Nephron (organoid): ENCODE results near the gene NECAB3.
A peak's percentile ranks its signal among the peaks of the same experiment; 100 is the strongest.

Experiments
- H3K27ac Mint-ChIP-seq, 3 experiments: 2 replicates each; pipeline ENCODE4 v1.8.0; 2020; ENCODE audit warnings: mixed read lengths in 3 of 3, mild to moderate bottlenecking in 2 of 3, moderate library complexity in 1 of 3
- H3K27me3 Mint-ChIP-seq: 2 replicates; pipeline ENCODE4 v1.8.0; 2021; ENCODE audit warnings: low read depth, mild to moderate bottlenecking, moderate library complexity, mixed read lengths
- H3K36me3 Mint-ChIP-seq: 2 replicates; pipeline ENCODE4 v1.8.0; 2020; ENCODE audit warnings: low read depth, mixed read lengths
- H3K4me1 Mint-ChIP-seq: 2 replicates; pipeline ENCODE4 v1.8.0; 2020; ENCODE audit warnings: mixed read lengths
- H3K4me3 Mint-ChIP-seq, 3 experiments: 2 replicates each; pipeline ENCODE4 v1.8.0; 2020; ENCODE audit warnings: mild to moderate bottlenecking in 3 of 3, mixed read lengths in 3 of 3, moderate library complexity in 2 of 3
- H3K9me3 Mint-ChIP-seq: 2 replicates; pipeline ENCODE4 v1.8.0; 2020; ENCODE audit warnings: mixed read lengths
- TF ChIP-seq, protein P1 (sequence below), 3 experiments: fragments of 200-600 bp; sonication (generic); IDR thresholded peaks; one replicate each; pipeline ENCODE4 v1.5.0; 2021; ENCODE audit warnings: antibody characterized with exemption in 3 of 3; ENCODE audit not compliant: unreplicated experiment in 3 of 3

Gene NECAB3, protein sequence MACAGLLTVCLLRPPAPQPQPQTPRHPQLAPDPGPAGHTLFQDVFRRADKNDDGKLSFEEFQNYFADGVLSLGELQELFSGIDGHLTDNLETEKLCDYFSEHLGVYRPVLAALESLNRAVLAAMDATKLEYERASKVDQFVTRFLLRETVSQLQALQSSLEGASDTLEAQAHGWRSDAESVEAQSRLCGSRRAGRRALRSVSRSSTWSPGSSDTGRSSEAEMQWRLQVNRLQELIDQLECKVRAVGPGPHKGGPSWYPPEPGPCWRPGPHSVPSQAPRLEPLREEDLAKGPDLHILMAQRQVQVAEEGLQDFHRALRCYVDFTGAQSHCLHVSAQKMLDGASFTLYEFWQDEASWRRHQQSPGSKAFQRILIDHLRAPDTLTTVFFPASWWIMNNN

DNA sequence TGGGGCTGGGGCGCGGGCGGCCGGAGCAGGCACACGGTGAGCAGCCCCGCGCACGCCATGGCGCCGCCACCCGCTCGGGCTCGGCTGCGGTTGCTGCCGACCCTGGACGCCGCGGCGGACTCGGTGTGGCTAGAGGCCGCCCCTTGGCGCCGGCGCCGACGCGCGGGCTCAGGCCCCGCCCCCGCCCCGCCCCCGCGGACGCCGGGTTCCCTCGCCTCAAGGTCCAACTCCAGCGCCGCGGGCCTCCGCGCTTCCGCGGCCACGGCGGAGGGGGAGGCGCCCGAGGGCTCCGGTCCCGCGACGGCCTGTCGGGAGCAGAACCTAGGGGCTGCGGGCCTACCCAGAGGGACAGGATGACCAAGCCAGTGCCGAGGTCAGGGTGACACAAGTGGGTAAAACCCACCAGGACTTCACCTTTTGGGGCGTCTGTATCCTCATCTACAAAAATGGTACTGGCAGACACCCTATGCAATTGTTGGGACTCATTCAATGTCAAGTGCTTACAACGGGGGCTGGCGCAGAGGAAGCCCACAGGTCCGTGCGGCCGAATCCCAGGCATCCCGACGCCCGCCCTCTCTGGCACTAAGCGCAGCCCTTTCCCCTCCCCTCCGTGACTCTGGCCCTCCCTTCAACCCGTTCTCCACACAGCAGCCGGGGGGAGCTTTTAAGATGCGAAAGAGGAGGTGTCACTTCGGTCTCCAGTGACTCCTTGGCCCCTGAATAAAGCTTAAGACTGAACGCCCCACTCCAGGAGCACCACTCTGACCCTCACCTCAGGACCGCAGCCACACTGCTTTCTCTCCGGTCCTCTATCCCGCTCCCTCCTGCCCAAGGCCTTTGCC, at the start of gene NECAB3:
TSS of gene NECAB3 (minus strand) at position 135 of the 842 bp plus-strand sequence. CDS start at position 59, 76 bp downstream.
- Mint-ChIP-seq H3K36me3 (peaks cover 11% of the 10 kb centered on the region), H3K27me3 (no peaks in the 10 kb centered on the region)
- TF ChIP-seq, protein P1, sequence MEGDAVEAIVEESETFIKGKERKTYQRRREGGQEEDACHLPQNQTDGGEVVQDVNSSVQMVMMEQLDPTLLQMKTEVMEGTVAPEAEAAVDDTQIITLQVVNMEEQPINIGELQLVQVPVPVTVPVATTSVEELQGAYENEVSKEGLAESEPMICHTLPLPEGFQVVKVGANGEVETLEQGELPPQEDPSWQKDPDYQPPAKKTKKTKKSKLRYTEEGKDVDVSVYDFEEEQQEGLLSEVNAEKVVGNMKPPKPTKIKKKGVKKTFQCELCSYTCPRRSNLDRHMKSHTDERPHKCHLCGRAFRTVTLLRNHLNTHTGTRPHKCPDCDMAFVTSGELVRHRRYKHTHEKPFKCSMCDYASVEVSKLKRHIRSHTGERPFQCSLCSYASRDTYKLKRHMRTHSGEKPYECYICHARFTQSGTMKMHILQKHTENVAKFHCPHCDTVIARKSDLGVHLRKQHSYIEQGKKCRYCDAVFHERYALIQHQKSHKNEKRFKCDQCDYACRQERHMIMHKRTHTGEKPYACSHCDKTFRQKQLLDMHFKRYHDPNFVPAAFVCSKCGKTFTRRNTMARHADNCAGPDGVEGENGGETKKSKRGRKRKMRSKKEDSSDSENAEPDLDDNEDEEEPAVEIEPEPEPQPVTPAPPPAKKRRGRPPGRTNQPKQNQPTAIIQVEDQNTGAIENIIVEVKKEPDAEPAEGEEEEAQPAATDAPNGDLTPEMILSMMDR (IDR thresholded peaks at IDR 0.05; ENCODE audit: unreplicated experiment in 3 of 3), result no peak

DNA sequence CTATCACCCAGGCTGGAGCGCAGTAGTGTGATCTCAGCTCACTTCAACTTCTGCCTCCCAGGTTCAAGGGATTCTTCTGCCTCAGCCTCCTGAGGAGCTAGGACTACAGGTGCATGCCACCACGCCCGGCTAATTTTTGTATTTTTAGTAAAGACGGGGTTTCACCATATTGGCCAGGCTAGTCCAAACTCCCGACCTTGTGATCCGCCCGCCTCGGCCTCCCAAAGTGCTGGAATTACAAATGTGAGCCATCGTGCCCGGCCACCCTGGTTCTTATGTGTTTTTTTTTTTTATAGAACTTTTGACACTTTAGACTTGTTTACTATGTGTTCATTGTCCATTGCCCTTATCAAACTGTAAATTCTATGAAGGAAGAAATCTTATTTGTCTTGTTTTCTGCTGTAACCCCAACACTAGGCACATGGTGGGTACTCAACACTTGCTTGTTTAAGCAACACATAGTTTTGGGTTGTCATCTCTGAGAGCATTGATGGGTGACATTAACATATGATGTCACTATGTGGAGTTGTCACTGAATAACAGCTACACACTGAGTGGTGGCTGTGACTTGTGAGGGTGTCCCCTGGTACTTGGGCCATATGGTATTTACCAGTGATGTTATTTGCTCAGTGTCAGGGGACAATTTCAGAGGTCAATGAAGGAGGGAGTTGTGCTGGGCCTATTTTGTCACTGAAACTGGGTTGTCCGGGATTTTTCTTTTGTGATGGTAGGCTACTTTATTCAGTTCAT, 47.3 kb upstream of the NECAB3 start:
- Mint-ChIP-seq H3K9me3 (no peaks in the 10 kb centered on the region), H3K4me1 (no peaks in the 10 kb centered on the region), H3K27ac (no peak overlapping the region), H3K36me3 (no peaks in the 10 kb centered on the region), H3K27me3 (peaks cover 3% of the 10 kb centered on the region), H3K4me3 (no peak overlapping the region)
- TF ChIP-seq, protein P1 (IDR thresholded peaks at IDR 0.05; ENCODE audit: unreplicated experiment in 3 of 3), result no peak

More for the DNA sequence above, at the start of gene NECAB3:
- H3K9me3 Mint-ChIP-seq, result no peaks in the 10 kb centered on the region
- peaks cover 62% of the 10 kb centered on the region for H3K4me1 Mint-ChIP-seq
- H3K4me3 Mint-ChIP-seq, result peak within 1 kb of the TSS; percentile 86 to 93 (median 89)
- peak within 1 kb of the TSS; percentile 89 to 94 (median 91) for H3K27ac Mint-ChIP-seq

DNA sequence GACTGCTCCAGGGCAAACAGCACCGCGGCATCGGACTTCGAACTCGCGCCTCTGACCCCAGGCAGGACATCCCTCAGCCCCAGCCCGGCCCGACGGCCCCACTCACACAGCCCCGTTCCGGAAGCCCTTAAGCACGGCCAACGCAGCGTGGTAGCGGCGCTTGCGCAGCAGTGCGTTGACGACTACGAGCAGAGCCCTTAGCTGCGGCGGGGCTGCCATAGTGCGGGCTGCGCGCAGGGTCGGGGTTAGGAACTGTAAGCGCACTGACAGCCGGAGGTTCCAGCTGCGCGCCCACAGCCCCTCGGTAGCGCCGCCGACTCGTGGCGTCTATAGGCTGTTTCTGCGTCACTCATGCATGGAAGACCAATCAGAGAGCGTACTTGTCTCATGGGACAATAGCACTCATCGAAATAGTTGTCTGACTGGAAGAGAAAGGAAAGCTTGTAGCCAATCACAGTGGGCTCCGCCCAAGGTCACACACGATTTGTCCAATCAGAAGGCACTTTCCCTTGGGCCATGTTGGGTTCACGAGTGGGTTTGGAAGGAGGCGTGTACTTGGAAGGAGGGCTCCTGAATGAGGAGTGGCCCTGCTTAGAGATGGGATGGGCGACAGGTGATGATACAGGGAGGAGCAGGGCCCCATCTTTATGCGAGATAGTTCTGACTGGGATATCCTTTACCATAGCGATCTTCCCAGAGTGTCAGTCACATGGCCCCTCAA, 45.9 kb upstream of the NECAB3 start, which contains the start of gene PXMP4:
TSS of gene PXMP4 (minus strand) at position 322 of the 721 bp plus-strand sequence. CDS start at position 219, 103 bp downstream.
- Mint-ChIP-seq H3K27me3 (no peaks in the 10 kb centered on the region), H3K36me3 (no peaks in the 10 kb centered on the region), H3K9me3 (no peaks in the 10 kb centered on the region), H3K4me1 (no peaks in the 10 kb centered on the region), H3K4me3 (peak within 1 kb of the TSS; percentile 76 to 81 (median 79)), H3K27ac (peak within 1 kb of the TSS in 1 of 3 experiments; percentile 48)
- TF ChIP-seq, protein P1 (IDR thresholded peaks at IDR 0.05; ENCODE audit: unreplicated experiment in 3 of 3), result no peak

DNA sequence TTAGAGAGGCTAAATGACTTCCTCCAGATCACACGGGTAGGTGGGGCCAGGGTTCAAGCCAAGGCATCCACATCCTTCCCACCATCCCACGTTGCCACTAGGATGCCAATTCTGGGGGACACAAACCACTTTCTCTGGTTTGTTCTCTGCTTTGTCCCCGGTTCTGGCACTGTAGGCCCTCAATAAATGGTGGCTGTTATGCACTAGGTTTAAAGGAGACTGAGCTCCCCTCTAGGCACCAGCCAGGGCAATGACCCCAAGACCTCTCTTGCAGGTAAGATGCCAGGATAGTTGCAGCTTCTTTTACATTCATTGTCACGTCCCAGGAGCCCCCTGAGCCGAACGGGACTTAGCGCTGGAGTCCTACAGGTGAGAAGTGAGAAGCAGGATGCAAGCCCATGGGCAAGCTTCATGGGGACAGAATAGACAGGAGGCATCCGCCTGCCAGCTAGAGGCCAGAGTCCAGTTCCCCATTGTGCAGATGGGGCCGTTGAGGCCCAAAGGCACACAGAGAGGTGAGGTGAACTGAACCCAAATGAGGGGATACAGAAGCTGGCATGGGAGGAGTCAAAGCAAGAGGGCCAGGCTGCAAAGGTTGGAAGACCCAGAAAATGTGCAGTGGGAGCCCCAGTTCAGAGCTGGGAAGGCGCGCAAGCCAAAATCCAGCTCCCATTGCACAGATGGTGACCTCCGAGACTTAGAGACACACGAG, 45.2 kb upstream of the NECAB3 start:
- TF ChIP-seq, protein P1 (IDR thresholded peaks at IDR 0.05; ENCODE audit: unreplicated experiment in 3 of 3), result no peak
- H3K4me1 Mint-ChIP-seq, result no peaks in the 10 kb centered on the region
- H3K4me3 Mint-ChIP-seq, result peak overlapping the region; percentile 76 to 81 (median 79)
- no peak overlapping the region for H3K27ac Mint-ChIP-seq
- H3K9me3 Mint-ChIP-seq, result no peaks in the 10 kb centered on the region
- H3K36me3 Mint-ChIP-seq, result no peaks in the 10 kb centered on the region
- H3K27me3 Mint-ChIP-seq, result no peaks in the 10 kb centered on the region

DNA sequence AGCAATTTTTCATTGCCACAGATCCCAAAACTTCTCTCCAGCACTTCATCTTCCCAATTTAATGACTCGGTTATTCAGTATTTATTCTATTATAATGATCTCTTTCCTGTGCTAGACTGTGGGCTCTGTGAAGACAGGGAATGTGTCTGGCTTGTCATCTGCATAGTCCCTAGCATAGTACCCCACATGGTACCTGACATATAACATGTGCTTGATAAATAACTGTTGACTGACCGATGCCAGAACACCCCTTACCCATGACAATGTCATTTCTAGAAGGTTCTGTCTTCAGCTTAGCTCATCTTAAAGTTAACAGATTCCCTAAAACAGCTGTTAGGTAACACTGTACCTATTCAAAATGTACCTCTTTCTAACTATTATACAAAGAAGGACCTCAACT, 42.3 kb upstream of the NECAB3 start:
- Mint-ChIP-seq H3K27me3 (no peaks in the 10 kb centered on the region), H3K4me3 (no peak overlapping the region), H3K4me1 (no peaks in the 10 kb centered on the region), H3K27ac (no peak overlapping the region), H3K9me3 (no peaks in the 10 kb centered on the region), H3K36me3 (no peaks in the 10 kb centered on the region)
- TF ChIP-seq, protein P1 (IDR thresholded peaks at IDR 0.05; ENCODE audit: unreplicated experiment in 3 of 3), result no peak
